DOHH2 (cell line): ENCODE results near the gene A4GALT.

ENCODE experiments used
- EZH2phosphoT487 ChIP-seq: fragments of 200-600 bp; sonication (generic); IDR thresholded peaks from 2 replicates; pipeline ENCODE4 v1.6.1; 2017; ENCODE audit warnings: borderline replicate concordance, mild to moderate bottlenecking, antibody characterized with exemption, low read length, moderate library complexity, mixed read lengths
- TF ChIP-seq, protein P1 (sequence below): fragments of 200-600 bp; sonication (generic); IDR thresholded peaks from one replicate; pipeline ENCODE4 v1.5.1; 2014; ENCODE audit warnings: antibody characterized with exemption, mild to moderate bottlenecking, low read depth, low read length; ENCODE audit not compliant: poor library complexity, severe bottlenecking

DNA sequence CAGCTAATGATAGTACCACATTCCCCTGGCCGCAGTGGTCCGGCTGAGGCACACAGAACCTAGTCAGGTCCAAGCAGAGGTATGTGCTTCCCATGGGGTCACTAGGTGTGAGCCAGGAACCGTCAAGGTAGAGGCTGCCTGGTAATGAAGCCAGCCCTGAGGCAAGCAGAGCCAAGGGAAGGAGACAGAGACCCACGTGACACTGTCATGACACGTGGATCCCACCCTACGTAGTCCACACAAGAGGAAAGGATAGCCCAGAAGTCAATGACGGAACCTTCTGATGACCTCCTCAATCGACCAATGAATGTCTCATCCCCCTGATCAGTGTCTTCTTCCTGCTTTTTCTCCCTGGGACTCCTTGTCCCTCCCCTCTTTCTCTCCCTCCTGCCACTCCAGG is 19.0 kb downstream of the A4GALT start:
- TF ChIP-seq, protein P1, sequence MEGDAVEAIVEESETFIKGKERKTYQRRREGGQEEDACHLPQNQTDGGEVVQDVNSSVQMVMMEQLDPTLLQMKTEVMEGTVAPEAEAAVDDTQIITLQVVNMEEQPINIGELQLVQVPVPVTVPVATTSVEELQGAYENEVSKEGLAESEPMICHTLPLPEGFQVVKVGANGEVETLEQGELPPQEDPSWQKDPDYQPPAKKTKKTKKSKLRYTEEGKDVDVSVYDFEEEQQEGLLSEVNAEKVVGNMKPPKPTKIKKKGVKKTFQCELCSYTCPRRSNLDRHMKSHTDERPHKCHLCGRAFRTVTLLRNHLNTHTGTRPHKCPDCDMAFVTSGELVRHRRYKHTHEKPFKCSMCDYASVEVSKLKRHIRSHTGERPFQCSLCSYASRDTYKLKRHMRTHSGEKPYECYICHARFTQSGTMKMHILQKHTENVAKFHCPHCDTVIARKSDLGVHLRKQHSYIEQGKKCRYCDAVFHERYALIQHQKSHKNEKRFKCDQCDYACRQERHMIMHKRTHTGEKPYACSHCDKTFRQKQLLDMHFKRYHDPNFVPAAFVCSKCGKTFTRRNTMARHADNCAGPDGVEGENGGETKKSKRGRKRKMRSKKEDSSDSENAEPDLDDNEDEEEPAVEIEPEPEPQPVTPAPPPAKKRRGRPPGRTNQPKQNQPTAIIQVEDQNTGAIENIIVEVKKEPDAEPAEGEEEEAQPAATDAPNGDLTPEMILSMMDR = no peak
- TF ChIP-seq EZH2phosphoT487 = no peak
